ENCODE measurements around the gene CCDC92. TPM values are rescaled to one million over a fixed set of nuclear protein-coding genes. Genes with fewer than 3 reads are reported as not detected.

The CCDC92 gene
- polyA plus RNA-seq, 3 donors, result 4.4 to 11.6 (median 5.5) TPM

GRCh38 chr12:123894823-123895345, 77.7 kb downstream of the CCDC92 start:
- H3K4me1 ChIP-seq (ENCODE audit: control insufficient read depth in 1 of 2, insufficient read depth in 2 of 2, low read length in 2 of 2), result no peaks in the 10 kb centered on the region
- WGBS (ENCODE audit: insufficient coverage), result 71% methylated on average over 3 of the region's 4 CpGs
- no peak overlapping the region for H2AFZ ChIP-seq (ENCODE audit: insufficient read depth, low read depth, low read length, poor library complexity, severe bottlenecking)
- no peaks in the 10 kb centered on the region for H3K36me3 Mint-ChIP-seq
- H3K9ac ChIP-seq (ENCODE audit: insufficient read depth, low read length, poor library complexity, severe bottlenecking), result no peak overlapping the region
- intact Hi-C loops (cut with micrococcal nuclease), result no loop called here
- no peak overlapping the region for H3K27ac ChIP-seq (ENCODE audit: low read depth in 1 of 2, low read length in 2 of 2)
- no peaks in the 10 kb centered on the region for H3K79me2 ChIP-seq (ENCODE audit: insufficient read depth, low read length)
- H3K4me2 ChIP-seq (replicated peaks; ENCODE audit: extremely low read depth, low read length, poor library complexity, severe bottlenecking), result no peak overlapping the region
- H3K27me3 Mint-ChIP-seq (ENCODE audit: low read depth in 3 of 3), result peaks cover 3 to 10% (median 7%) of the 10 kb centered on the region in 3 donors
- no peaks in the 10 kb centered on the region for H3K27me3 ChIP-seq (ENCODE audit: control insufficient read depth in 2 of 2, insufficient read depth in 2 of 2, low read length in 2 of 2)
- no peak overlapping the region for H3K27ac Mint-ChIP-seq
- H3K4me3 Mint-ChIP-seq, result no peak overlapping the region
- H3K36me3 ChIP-seq (replicated peaks in 1 of 2; ENCODE audit: control insufficient read depth in 1 of 2, insufficient read depth in 2 of 2, low read length in 2 of 2), result no peaks in the 10 kb centered on the region
- H3K9me3 ChIP-seq (replicated peaks in 1 of 2; ENCODE audit: control insufficient read depth in 1 of 2, insufficient read depth in 1 of 2, low read length in 2 of 2), result no peaks in the 10 kb centered on the region
- peaks cover 0 to 4% (median 0%) of the 10 kb centered on the region in 7 donors for H3K9me3 Mint-ChIP-seq
- H3K4me3 ChIP-seq (replicated peaks in 1 of 3; ENCODE audit: low read depth in 2 of 3, low read length in 3 of 3), result no peak overlapping the region
- peaks cover 23% of the 10 kb centered on the region for H3K4me1 Mint-ChIP-seq
- no peak for DNase-seq
- no peak for TF ChIP-seq CTCF (IDR thresholded peaks at IDR 0.05)
- no peaks in the 10 kb centered on the region for H4K20me1 ChIP-seq (ENCODE audit: insufficient read depth, low read length)

- Histone ChIP-seq H4K20me1 (ENCODE audit: insufficient read depth, low read length) (no peaks in the 10 kb centered on the region), H3K4me2 (replicated peaks; ENCODE audit: extremely low read depth, low read length, poor library complexity, severe bottlenecking) (no peak overlapping the region), H3K27ac (ENCODE audit: low read depth in 1 of 2, low read length in 2 of 2) (no peak overlapping the region), H3K27me3 (ENCODE audit: control insufficient read depth in 2 of 2, insufficient read depth in 2 of 2, low read length in 2 of 2) (no peaks in the 10 kb centered on the region), H3K36me3 (replicated peaks in 1 of 2; ENCODE audit: control insufficient read depth in 1 of 2, insufficient read depth in 2 of 2, low read length in 2 of 2) (no peaks in the 10 kb centered on the region), H3K4me1 (ENCODE audit: control insufficient read depth in 1 of 2, insufficient read depth in 2 of 2, low read length in 2 of 2) (peaks cover 0 to 6% of the 10 kb centered on the region in 2 donors), H3K9me3 (replicated peaks in 1 of 2; ENCODE audit: control insufficient read depth in 1 of 2, insufficient read depth in 1 of 2, low read length in 2 of 2) (no peaks in the 10 kb centered on the region), H3K4me3 (replicated peaks in 1 of 3; ENCODE audit: low read depth in 2 of 3, low read length in 3 of 3) (no peak overlapping the region), H2AFZ (ENCODE audit: insufficient read depth, low read depth, low read length, poor library complexity, severe bottlenecking) (no peak overlapping the region), H3K79me2 (ENCODE audit: insufficient read depth, low read length) (no peaks in the 10 kb centered on the region), H3K9ac (ENCODE audit: insufficient read depth, low read length, poor library complexity, severe bottlenecking) (no peak overlapping the region)
- Mint-ChIP-seq H3K9me3 (peaks cover 0 to 2% (median 0%) of the 10 kb centered on the region in 7 donors), H3K36me3 (no peaks in the 10 kb centered on the region), H3K4me1 (peaks cover 35% of the 10 kb centered on the region), H3K27ac (no peak overlapping the region), H3K4me3 (no peak overlapping the region), H3K27me3 (ENCODE audit: low read depth in 3 of 3) (peaks cover 4 to 11% (median 10%) of the 10 kb centered on the region in 3 donors)
- WGBS (ENCODE audit: insufficient coverage), result 85% methylated on average over 7 of the region's 9 CpGs
- DNase-seq, result no peak
- intact Hi-C loops (cut with micrococcal nuclease), result no loop called here
- no peak for TF ChIP-seq CTCF (IDR thresholded peaks at IDR 0.05)
Observed at GRCh38 chr12:123893276-123893675, 79.4 kb downstream of the CCDC92 start.

Data from CD14-positive monocyte (primary cell).